ENCODE data around the gene FBXL2.
A peak's percentile ranks its signal among the peaks of the same experiment; 100 is the strongest.
"Not testable (repeated sequence)": the region's sequence is repeated elsewhere in the genome, so short reads cannot be mapped to it uniquely, and the experiment has no call there.

FBXL2 gene

DNA sequence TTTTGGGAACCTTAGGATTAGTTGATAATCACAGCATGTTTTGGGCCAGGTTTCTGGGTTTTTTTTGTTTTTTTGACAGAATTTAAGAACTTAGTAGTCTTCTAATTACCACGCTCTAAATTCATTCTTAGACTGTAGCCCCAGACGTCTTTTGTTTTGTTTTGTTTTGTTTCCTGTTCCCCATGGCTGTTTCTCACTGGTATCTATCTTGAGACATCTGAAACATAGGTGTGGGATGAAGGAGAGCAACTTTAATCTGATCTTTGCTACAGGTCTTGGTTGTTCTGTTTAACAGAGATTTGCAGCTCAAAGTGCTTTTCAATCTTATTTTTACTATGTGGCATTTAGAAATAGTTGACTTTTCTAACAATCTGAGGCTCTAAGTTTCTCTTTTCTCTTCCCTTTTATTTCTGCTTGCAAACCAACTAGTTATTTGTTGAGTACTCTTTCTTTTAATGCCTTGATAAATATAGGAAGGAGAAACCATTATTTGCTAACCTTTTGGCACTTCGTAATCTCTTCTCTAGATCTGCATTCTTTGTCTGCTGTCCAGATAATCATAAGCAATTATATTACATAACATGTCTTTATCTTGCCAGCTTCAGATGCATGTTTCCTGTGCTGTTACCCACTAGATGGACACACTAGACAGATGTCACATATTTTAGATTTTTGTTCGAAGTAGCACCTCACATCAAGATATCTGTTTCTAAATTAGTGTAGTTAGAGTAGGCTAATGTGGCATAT lies 40.9 kb downstream of the FBXL2 start:
- DNase-seq: peak; percentile 75

DNA sequence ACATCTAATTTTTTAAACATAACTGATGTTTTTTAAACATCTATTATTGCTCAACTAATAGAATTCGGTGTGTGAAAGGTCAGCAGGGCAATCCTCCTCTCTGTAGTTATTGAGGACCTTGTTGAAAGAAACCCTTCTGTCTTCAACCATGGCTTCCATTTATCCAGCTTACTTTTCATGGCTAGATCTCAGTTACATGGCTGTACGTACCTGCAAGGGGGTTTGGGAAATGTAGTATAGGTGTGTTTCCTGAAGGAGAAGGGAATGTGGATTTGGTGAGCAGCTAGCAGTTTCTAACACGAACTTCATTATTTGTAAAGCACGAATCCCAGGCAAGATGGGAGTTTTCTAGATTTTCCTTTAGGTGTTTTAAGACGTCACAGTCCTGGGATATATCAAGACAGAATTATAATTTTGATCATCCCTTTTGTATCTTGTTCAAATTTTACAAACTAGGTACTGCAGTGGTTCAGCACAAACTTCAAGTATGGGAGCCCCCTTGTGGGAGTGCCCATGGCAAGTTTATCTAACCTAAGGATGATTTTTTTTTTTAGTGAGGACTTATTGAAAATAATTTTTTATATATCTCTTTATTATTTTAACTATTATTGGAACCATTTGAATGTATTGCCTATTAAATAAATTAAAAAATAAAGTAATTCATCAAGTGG lies 41.6 kb downstream of the FBXL2 start:
- peak; percentile 36 for DNase-seq

DNA sequence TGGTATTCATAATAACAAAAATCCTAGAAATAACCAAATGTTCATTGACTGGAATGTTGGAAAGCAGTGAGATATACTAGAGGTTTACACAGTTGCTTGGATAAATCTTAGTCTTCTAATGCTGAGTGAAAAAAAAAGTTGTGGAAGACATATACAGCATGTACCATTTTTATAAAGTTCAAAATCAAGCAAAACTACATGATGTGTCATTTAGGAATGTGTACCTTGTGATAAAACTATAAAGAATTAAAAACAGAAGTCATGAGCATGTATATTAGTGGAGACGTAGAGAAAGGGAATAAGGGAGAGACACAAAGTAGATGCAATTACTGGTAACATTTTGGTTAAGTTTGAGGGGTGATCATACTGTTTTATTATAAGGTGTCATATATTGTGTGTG lies 45.2 kb downstream of the FBXL2 start:
- no peak for DNase-seq

DNA sequence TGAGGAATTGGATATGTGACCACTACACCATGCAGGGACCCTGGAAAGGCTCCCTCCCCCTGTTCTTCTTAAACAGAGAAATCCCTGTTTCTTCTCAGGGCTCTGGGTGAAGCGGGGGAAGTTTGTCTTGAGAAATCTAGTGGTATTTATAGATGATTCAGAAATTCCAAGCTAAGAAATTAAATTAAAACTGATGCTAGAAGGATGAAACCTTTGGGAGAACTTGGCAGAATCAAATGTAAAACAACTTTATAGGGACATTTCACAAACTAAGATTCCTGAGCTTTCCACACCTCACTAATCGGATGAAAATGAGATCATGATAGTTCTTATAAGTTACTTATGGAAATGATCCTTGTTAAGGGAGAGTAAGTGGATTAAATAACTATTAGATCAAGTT lies 54.2 kb downstream of the FBXL2 start:
- no peak for DNase-seq

DNA sequence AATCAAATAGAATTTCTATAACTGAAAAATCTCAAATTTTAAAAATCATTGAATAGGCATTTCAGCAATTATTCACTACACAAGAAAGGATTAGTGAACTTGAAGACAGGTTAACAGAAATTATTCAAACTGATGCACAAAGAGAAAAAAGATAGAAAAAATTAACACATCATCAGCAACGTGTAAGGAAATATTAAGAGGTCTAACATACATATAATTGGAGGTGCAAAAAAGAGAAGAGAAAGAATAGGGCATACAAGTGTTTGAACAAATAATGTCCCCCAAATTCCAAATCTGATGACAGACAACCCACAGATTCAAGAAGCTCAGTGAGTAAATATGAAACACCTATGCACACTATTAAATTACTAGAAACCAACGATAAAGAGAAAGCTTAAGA lies 57.1 kb downstream of the FBXL2 start:
- no peak for DNase-seq

DNA sequence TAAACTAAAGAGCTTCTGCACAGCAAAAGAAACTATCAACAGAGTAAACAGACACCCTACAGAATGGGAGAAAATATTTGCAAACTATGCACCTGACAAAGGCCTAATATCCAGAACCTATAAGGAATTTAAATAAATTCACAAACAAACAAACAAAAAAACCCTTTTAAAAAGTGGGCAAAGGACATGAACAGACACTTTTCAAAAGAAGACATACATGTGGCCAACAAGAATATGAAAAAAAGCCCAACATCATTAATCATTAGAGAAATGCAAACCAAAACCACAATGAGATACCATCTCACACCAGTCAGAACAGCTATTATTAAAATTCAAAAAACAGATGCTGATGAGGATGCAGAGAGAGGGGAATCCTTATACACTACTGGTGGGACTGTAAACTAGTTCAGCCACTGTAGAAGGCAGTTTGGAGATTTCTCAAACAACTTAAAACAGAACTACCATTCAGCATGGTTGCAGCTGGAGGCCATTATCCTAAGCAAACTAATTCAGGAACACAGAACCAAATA lies 61.8 kb downstream of the FBXL2 start:
- not testable (repeated sequence) for DNase-seq

DNA sequence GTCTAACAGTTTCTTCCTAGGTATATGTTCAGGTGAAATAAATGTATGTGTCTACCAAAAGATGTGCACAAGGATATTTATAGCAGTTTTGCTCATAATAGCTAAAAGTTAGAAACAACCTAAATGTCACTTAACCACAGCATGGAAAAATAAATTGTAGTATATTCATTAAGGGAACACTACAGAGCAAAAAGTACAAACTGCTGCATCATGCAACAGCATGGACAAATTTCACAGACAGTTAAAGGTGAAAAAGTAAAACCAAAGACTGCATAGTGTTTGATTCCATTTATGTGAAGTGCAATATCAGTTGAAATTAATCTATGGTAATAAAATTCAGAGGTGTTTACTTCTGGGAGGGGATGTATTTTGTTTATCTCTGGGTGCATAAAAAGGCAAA lies 62.5 kb downstream of the FBXL2 start:
- no peak for DNase-seq

DNA sequence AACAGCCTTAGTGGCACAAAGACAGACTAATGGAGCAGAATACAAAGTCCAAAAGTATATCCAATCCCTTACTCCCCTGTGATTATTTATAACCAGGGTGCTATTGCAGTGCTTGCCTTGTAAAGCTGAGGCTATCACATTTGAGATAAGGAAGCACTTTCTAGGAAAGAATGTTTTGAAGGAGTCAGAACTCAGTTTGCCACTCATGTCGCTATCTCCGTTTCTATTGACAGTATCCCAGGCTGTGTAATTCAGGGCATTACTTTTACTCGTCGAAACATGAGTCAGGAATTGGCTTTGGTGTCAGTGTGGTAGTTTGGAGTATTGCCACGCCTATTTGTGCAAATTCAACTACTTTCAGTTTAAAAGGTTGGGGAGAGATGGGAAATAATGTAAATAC lies 78.4 kb downstream of the FBXL2 start:
- DNase-seq: no peak

DNA sequence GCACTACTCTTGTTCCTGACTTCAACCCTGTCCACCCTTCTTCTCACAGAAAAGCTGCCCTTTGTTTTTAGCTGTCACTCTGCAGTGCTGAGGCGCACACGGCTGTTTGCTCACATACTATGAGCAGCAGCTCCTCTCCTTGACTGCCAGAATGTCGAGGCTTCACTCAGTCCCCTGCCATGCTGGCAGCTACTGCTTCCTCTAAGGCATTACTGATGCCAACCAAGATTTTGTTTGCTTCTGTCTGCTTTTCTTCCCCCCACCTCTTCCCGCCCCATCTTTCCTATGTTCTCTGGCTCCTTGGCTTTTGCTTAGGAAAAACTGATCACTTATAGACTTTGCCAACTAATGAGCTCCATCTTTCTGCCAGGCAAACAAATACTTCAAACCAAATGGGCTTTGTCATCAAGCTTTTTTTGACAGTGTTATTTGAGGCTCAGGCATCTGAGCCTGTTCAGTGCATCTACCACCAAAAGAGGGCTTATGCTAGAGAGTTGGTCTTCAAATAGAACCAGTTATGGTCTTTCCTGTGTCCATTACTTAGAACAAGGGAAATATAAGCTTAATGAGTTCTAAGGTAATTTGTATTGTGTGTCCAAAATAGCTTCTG lies 81.0 kb downstream of the FBXL2 start:
- DNase-seq: no peak

DNA sequence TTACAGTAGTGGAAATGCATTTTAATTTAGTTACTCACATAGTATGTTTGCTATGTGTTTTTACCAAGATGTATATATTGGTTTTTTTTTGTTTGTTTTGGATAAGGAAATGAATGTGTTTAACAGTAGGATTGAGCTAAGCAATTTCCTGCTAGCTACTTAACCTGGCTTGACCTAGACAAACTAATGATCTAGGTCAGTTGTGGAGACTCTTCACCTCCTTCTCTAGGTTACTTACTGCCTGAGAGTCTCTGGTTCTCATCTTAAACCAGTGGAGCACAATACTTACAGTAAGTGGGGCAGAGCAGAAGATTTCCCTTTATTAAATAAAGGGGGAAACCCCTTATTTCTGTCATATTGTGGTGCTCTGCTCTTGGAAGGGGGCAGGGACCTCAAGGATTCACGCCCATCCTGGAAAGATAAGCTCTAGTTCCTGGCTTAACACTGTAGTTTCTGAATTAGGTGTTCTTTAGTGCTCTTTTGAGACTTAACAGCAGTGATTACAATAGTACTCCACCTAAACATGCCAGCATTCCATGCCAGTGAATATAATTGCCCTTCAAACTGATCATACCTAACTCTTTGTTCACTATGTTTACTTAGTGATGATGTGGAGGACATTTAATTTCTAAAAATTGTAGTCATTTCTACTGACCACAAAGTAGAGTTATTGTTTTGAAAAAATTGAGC lies 83.0 kb downstream of the FBXL2 start:
- peak; percentile 14 for DNase-seq

DNA sequence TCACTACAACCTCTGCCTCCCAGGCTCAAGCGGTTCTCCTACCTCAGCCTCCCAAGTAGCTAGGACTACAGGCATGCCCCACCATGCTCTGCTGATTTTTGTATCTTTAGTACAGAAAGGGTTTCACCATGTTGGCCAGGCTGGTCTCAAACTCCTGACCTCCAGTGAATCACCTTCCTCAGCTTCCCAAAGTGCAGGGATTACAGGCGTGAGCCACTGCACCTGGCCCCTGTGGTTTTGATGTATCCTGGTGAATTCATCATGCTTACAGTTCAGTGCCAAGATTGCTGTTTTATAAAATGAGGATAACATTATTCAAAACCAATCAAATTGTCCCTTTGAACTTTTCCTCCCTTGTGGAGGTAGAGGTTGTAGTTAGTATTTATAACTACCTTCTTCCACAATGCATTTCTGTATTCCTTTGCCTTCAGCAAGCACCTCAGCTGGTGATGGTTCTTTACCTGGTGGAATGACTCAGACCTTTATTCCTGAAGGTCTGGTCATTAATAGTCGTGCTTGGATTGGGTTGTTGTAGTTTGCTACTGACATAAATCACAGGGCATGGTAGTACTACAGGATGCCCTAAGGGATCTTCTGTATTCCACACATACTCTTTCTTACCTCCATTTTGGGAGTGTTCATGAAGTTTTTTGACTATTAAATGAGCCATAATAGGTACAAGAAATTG lies 86.0 kb downstream of the FBXL2 start:
- no peak for DNase-seq

DNA sequence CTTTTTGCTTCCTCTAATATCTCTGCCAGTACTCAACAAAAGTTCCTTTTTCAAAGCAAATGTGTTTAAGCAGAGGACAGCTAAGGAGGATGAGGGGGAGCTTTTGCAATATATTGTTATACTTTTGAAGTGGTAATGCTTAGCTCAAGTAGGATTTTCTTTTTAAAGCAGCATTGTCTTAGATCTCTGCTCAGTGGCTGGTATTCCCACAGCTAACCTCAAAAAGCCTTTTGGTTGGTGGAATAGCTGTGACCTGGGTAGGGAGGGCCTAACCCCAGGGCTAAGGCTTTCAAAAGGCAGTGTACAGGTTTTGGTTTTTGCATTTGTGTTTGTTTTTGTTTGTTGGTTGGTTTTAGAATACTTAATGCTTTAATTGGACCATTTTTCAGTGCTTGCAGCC lies 86.8 kb downstream of the FBXL2 start:
- no peak for DNase-seq

DNA sequence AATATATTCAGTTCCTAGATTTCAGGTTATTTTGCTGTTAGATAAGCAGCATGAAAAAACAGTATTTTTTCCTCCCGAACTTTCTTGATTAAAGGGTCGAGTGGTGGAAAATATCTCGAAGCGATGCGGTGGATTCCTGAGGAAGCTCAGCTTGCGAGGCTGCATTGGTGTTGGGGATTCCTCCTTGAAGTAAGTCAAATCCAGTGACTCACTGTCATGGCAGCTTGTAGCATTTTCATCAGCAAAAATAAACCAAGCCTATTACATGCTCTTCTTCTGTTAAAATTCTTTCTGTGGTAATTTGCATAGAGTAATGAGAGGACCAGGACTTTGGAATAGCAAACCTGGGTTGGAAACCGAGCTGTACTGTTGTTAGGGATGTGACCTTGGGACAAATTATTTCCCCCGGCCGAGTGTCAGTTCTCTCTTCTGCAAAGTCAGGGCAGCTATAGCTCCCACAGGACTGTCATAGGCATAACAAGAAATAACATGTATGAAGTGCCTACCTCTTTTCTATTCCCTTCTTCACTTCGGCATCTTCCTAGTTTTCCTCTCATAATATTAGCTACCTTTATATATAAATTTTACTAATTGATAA lies 87.4 kb downstream of the FBXL2 start:
- no peak for DNase-seq

DNA sequence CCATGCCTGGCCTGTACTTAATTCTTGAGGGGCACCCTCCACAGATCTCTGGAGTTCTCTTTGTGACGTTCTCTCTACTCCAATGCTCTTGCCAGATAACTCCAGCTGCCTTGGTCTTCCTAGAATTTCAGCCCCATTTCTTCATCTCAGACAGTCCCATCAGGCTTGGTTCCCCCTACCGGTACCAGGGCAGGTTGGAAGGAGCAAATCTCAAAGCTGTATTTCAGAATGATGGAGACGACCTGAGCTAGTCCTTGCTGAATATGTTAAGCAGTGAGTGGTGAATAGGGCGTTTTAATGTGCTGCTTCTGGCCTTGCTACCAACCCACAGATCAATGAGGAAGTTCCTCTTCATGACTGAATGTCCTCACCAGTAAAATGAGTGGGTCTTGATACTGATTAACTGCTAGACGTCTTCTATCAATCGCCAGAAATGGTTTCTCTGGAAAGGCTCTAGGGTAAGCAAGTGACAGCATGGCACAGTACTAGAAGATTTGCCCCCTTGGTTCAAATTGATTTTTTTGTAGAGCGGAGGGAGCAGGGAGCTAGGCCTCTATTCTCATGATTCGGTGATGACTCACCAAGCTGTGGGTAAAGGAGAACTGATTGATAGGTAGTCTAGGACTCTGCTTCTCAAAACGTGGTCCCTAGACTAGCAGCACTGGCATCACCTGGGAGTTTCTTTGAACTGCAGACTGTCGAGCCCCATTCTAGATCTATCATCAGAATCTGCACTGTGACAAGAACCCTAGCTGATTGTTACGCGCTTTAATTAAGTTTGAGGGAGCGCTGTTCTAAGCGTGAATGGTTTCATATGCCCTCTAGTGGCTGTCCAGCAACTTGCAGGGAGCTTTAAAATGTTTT lies 95.2 kb downstream of the FBXL2 start:
- peak; percentile 86 for DNase-seq

DNA sequence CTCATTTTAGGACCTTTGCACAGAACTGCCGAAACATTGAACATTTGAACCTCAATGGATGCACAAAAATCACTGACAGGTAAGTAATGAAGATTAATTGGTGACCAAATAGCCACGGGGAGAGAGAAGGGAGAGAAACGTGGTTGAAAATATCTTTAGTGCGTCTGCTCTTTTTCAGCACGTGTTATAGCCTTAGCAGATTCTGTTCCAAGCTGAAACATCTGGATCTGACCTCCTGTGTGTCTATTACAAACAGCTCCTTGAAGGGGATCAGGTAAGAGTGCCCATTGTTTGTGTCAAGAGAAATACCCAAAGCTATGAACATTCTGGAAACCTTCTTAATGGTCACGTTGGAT lies 95.8 kb downstream of the FBXL2 start:
- DNase-seq: no peak

DNA sequence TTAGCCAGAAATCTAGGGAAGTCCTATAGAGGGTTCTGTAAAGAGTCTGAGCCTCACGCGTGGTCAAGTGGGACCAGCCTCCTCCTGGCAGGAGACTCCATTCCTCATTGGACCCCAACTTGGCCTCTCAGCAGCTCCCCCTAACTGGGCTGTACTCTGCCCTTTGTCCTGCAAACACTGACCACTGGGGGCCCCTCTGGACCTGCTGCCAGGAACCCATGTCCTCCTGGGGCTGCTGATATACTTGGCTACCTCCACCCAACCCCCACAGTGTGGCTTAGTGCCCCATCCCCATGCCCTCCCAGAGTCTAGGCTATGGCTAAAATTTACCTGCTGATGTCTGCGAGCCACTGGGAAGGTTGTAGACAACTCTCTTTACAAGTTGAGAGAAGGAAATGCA lies 100.2 kb downstream of the FBXL2 start:
- no peak for DNase-seq

DNA sequence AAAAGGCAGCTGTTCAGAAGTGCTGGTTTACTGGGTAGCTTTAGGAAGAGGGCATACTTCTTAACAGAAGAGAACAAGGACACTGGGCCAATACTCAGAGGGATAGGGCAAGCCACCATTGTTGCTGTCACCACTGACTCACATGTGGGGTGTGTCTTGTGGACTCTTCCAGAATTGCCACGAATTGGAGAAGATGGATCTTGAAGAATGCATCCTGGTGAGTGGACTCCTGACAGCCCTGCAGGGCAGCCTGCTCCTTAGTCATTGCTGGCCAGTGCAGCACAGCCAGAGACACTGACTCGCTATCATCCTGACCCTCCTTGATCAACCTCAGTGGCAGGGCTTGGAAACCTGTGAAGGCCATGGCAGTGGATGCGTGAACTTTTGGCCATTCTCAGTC lies 100.7 kb downstream of the FBXL2 start:
- DNase-seq: no peak

DNA sequence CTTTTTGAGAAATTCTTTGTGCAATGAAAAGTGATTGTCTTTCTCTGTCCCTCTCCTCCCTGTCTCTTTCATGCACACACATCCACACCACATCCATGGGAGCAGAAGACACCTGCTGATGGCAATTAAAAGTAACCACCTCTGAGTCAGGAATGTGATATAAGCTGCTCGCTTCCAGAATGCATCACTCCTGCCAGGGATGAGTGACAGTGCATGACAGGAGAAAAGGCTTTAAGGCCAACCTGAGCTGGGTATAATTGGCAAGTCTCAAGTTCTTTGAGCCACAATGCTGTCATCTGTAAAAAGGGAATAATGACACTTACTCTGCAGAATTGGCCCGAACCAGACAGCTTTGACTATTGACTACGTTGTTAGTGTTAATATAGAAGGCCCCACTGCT lies 103.4 kb downstream of the FBXL2 start:
- no peak for DNase-seq

DNA sequence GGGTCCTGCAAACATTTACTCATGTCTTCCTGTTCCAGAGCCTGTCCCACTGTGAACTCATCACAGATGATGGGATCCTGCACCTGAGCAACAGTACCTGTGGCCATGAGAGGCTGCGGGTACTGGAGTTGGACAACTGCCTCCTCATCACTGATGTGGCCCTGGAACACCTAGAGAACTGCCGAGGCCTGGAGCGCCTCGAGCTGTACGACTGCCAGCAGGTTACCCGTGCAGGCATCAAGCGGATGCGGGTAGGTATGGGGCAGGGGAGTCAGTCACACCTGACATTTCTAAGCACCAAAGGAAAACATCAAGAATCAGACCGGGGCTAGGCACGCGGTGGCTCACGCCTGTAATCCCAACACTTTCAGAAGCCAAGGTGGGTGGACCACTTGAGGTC lies 106.7 kb downstream of the FBXL2 start:
- DNase-seq: no peak

DNA sequence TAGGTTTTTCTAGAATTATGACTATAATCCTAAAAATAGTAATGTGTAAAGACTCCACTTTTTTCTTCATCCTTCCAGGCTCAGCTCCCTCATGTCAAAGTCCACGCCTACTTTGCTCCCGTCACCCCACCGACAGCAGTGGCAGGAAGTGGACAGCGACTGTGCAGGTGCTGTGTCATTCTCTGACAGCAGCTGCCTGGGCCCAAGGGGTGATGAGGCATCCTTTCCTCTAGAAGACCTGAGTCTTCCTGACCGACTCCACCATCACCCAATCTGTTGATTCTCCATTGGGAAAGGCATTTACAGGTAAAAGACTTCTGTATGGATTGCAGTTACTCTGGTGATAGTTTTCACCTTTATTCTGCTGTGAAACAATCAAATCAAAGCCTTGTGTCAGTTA lies 108.2 kb downstream of the FBXL2 start:
- DNase-seq: peak; percentile 31

DNA sequence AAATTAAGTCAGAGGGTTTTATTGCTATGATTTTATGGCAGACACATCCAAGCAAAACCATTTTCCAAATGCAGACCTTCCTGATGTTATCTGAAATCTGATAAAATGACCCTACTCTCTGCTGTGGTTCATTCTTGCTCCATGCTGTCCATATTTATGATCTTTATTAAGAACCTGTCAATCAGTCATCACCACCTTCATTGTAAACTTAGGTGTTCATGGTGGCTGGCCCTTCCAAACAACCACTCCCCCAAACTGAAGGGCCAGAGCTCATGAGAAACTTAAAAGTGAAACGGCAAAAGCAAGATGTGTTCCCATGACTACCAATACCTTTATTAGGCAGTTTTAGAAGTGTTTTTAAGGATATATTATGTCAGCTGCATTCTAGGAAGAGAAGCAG lies 109.4 kb downstream of the FBXL2 start:
- no peak for DNase-seq
